Peyer's patch (tissue), 4 donors: ENCODE measurements around the gene PACSIN2. TPM values are rescaled to one million over a fixed set of nuclear protein-coding genes. Genes with fewer than 3 reads are reported as not detected.

Experiments
- DNase-seq, 3 donors: peaks; one replicate each; pipeline ENCODE4 v3.0.0-alpha.2; 2017 to 2019
- H3K27ac ChIP-seq, 4 donors: fragments of 200-600 bp; sonication (generic); one replicate each; pipeline ENCODE4 v1.5.1; 2016 to 2019
- H3K27me3 ChIP-seq, 2 donors: fragments of 200-600 bp; sonication (generic); one replicate each; pipeline ENCODE4 v1.5.1; 2019
- H3K36me3 ChIP-seq, 3 donors: fragments of 200-600 bp; sonication (generic); one replicate each; pipeline ENCODE4 v1.5.1; 2016 to 2019
- H3K4me1 ChIP-seq, 4 donors: fragments of 200-600 bp; sonication (generic); one replicate each; pipeline ENCODE4 v1.5.1; 2016 to 2019
- H3K4me3 ChIP-seq, 4 donors: fragments of 200-600 bp; sonication (generic); 1 replicate in 3 of 4; 2 replicates in 1 of 4; pipeline ENCODE4 v1.5.1; 2016 to 2019; ENCODE audit warnings: mild to moderate bottlenecking in 1 of 4
- H3K9me3 ChIP-seq, 4 donors: fragments of 200-600 bp; sonication (generic); one replicate each; pipeline ENCODE4 v1.5.1; 2016 to 2019; ENCODE audit warnings: mild to moderate bottlenecking in 1 of 4
- POLR2A ChIP-seq, 2 donors: fragments of 450-650 bp; IDR thresholded peaks; one replicate each; pipeline ENCODE4 v1.5.1; 2017; ENCODE audit warnings: antibody characterized with exemption in 2 of 2, mild to moderate bottlenecking in 2 of 2, moderate library complexity in 2 of 2
- total RNA-seq, 4 donors: library from RNA; depleted of rRNA; stranded (reverse); fragments of >200 nt; gene quantifications; one replicate each; pipeline ENCODE4 v1.1.0, GENCODE V29; 2016
- TF ChIP-seq, protein P1 (sequence below), 6 experiments: fragments of 450-650 bp in 4 of 6; fragments of 200-600 bp in 2 of 6; sonication (generic) in 1 of 6; IDR thresholded peaks; one replicate each; pipeline ENCODE4 v1.5.1; 2017 to 2019; ENCODE audit warnings: antibody characterized with exemption in 6 of 6, mild to moderate bottlenecking in 3 of 6, moderate library complexity in 1 of 6

The PACSIN2 gene
- total RNA-seq, 4 donors from 2014 or later: 58.0 to 149 (median 110) TPM

DNA sequence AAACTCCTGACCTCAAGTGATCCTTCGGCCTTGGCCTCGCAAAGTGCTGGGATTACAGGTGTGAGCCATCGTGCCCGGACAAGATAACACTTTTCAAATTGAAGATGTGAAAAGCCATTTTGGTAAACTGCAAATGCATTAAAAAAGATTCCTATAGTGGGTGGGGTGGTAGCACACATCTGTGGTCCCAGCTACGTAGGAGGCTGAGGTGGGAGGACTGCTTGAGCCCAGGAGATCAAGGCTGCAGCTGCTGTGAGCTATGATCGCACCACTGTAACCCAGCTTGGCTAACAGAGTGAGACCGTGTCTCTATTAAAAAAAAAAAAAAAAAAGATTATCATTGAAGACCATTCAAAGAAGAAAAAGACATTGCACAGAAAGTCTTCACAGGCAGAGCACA, 140.9 kb downstream of the PACSIN2 start:
- Histone ChIP-seq H3K36me3 (peaks cover 0 to 94% (median 0%) of the 10 kb centered on the region in 3 donors), H3K9me3 (no peaks in the 10 kb centered on the region), H3K27me3 (no peaks in the 10 kb centered on the region), H3K4me3 (no peak overlapping the region), H3K4me1 (no peaks in the 10 kb centered on the region), H3K27ac (no peak overlapping the region)
- no peak for TF ChIP-seq POLR2A (IDR thresholded peaks at IDR 0.05)
- TF ChIP-seq, protein P1, sequence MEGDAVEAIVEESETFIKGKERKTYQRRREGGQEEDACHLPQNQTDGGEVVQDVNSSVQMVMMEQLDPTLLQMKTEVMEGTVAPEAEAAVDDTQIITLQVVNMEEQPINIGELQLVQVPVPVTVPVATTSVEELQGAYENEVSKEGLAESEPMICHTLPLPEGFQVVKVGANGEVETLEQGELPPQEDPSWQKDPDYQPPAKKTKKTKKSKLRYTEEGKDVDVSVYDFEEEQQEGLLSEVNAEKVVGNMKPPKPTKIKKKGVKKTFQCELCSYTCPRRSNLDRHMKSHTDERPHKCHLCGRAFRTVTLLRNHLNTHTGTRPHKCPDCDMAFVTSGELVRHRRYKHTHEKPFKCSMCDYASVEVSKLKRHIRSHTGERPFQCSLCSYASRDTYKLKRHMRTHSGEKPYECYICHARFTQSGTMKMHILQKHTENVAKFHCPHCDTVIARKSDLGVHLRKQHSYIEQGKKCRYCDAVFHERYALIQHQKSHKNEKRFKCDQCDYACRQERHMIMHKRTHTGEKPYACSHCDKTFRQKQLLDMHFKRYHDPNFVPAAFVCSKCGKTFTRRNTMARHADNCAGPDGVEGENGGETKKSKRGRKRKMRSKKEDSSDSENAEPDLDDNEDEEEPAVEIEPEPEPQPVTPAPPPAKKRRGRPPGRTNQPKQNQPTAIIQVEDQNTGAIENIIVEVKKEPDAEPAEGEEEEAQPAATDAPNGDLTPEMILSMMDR (IDR thresholded peaks at IDR 0.05): no peak
- DNase-seq: no peak

- peaks cover 0 to 87% (median 0%) of the 10 kb centered on the region in 3 donors for H3K36me3 ChIP-seq
- H3K9me3 ChIP-seq: no peaks in the 10 kb centered on the region
- H3K27ac ChIP-seq: no peak overlapping the region
- TF ChIP-seq POLR2A (IDR thresholded peaks at IDR 0.05): no peak
- TF ChIP-seq, protein P1 (IDR thresholded peaks at IDR 0.05): no peak
- DNase-seq: no peak
- H3K27me3 ChIP-seq: no peaks in the 10 kb centered on the region
- no peaks in the 10 kb centered on the region for H3K4me1 ChIP-seq
- H3K4me3 ChIP-seq: no peak overlapping the region
Observed at GRCh38 chr22:42873356-42873755, 141.6 kb downstream of the PACSIN2 start.

GRCh38 chr22:42872821-42873220, 142.1 kb downstream of the PACSIN2 start:
- Histone ChIP-seq H3K36me3 (peaks cover 0 to 82% (median 0%) of the 10 kb centered on the region in 3 donors), H3K4me1 (no peaks in the 10 kb centered on the region), H3K27ac (no peak overlapping the region), H3K9me3 (no peaks in the 10 kb centered on the region), H3K4me3 (no peak overlapping the region), H3K27me3 (no peaks in the 10 kb centered on the region)
- no peak for DNase-seq
- TF ChIP-seq, protein P1 (IDR thresholded peaks at IDR 0.05): no peak
- TF ChIP-seq POLR2A (IDR thresholded peaks at IDR 0.05): no peak

GRCh38 chr22:42871146-42872050, 143.6 kb downstream of the PACSIN2 start:
- Histone ChIP-seq H3K36me3 (peaks cover 0 to 68% (median 0%) of the 10 kb centered on the region in 3 donors), H3K27me3 (no peaks in the 10 kb centered on the region), H3K4me3 (no peak overlapping the region), H3K4me1 (no peaks in the 10 kb centered on the region), H3K27ac (no peak overlapping the region), H3K9me3 (no peaks in the 10 kb centered on the region)
- TF ChIP-seq, protein P1 (IDR thresholded peaks at IDR 0.05): no peak
- TF ChIP-seq POLR2A (IDR thresholded peaks at IDR 0.05): no peak
- DNase-seq: no peak

- no peak overlapping the region for H3K27ac ChIP-seq
- no peak for TF ChIP-seq POLR2A (IDR thresholded peaks at IDR 0.05)
- TF ChIP-seq, protein P1 (IDR thresholded peaks at IDR 0.05): no peak
- no peaks in the 10 kb centered on the region for H3K9me3 ChIP-seq
- DNase-seq: no peak
- H3K36me3 ChIP-seq: peaks cover 0 to 54% (median 0%) of the 10 kb centered on the region in 3 donors
- no peaks in the 10 kb centered on the region for H3K27me3 ChIP-seq
- H3K4me1 ChIP-seq: no peaks in the 10 kb centered on the region
- no peak overlapping the region for H3K4me3 ChIP-seq
Observed at GRCh38 chr22:42869888-42870480, 145.0 kb downstream of the PACSIN2 start.
